D341Med (cell line): ENCODE data around the gene PORCN.
"Not testable (repeated sequence)": the region's sequence is repeated elsewhere in the genome, so short reads cannot be mapped to it uniquely, and the experiment has no call there.

Experiments used
- DNase-seq: peaks from one replicate; pipeline ENCODE4 v3.0.0; 2012; ENCODE audit warnings: low spot score

Gene PORCN

GRCh38 chrX:48512371-48512935, 3.7 kb downstream of the PORCN start:
- no peak for DNase-seq

DNA sequence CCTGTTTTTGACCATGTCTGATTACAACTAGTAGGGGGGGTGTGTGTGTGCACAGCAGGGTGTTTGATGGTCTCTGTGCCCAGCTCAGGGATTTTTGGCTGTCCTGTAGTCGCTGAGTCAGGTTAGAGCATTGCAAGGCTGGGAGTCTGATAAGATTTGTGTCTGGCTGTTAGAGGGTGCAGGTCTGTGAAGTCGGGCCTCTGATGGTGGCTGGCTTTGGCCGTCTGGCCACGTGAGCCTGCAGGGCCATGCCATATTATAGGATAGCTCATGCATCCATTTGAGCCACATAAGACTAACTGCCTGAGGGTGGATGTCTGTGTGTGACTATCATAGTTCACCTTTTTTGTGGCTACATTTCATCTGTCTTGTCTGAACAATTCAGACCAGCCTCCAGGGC, 4.9 kb downstream of the PORCN start:
- no peak for DNase-seq

DNA sequence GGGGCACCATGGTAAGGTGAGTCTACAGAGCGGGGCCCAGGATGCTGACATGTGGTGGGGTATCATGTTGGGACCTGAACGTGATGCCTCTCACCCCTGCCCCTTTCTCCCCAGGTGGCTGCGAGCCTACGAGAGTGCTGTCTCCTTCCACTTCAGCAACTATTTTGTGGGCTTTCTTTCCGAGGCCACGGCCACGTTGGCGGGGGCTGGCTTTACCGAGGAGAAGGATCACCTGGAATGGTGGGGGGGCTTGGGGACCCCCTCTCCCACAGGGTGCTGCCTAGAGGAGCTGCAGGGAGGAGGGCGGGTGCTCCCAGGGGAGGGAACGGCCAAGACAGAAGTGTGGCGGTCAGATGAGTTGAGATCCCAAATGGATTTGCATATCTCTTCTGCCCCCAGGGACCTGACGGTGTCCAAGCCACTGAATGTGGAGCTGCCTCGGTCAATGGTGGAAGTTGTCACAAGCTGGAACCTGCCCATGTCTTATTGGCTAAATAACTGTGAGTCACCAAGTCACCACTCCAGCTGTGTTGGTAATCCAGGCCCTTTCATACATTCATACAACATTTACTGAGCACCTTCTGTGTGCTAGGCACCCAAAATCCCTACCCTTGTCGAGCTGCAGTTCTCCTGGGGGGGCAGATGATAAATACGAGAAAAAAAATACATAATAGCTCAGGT, 5.5 kb downstream of the PORCN start:
- DNase-seq = no peak

DNA sequence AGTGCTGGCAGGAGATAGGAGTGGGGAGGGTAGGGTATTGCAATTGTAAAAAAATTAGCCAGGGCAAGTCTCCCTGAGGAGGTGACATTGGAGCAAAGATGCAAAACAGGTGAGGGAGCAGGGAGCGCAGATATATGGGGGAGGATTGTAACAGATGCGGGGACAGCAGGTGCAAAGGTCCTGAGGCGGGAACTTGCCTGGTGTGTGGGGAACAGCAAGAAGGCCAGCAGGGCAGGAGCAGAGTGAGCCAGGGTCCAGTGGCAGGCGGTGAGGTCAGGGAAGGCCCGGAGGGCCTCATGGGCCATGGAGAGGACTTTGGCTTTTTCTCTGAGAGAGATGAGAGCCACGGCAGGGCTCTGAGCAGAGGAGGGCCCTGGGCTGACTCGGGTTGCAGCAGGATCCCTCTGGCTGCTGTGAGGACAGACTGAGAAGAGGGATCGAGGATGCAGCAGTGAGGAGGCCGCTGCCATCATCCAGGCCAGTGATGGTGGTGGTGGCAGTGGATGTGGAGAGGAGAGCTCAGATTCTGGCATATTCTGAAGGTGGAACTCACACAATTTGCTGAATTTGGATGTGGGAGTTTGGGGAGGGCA, 6.2 kb downstream of the PORCN start:
- DNase-seq = no peak

DNA sequence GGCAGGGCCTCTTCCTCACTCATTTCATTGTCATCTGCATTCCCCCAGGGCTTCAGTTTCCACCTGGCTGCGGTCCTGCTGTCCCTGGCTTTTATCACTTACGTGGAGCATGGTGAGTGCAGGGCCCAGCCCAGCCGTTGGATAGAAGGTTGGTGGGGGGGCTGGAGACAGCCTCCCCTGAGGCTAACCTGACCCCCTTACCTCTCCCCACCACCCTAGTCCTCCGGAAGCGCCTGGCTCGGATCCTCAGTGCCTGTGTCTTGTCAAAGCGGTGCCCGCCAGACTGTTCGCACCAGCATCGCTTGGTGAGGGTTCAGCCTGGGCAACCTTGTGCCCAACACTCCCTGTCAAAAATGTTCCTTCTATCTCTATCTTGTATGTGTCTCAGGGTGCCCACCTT, 7.0 kb downstream of the PORCN start:
- no peak for DNase-seq

GRCh38 chrX:48516285-48516684, 7.5 kb downstream of the PORCN start:
- DNase-seq = no peak

GRCh38 chrX:48516987-48517386, 8.2 kb downstream of the PORCN start:
- no peak for DNase-seq

- not testable (repeated sequence) for DNase-seq
Observed at GRCh38 chrX:48519481-48519880, 10.7 kb downstream of the PORCN start.

- no peak for DNase-seq
Observed at GRCh38 chrX:48520455-48520854, 11.7 kb downstream of the PORCN start.

DNA sequence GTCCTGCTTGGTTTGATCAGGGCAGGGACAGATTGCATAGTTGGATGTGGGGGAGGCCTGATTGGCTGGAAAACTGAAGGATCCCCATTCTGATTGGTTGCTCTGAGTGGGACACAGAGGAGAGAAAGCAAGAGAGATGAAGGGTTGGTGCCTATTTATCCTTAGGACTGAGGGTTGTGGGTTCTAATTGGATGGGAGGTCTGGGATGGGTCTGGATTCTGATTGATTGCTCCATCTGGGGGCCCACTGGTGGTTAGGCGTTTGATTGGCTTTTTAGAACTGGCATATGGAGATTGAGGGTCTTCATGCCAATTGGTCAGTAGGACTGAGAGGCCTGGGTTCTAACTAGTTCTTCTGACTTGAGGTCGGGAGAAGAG, 12.2 kb downstream of the PORCN start:
- no peak for DNase-seq

GRCh38 chrX:48521353-48522243, 12.8 kb downstream of the PORCN start, which contains the start of gene EBP:
TSS of gene EBP (plus strand) at chrX:48521808. CDS start at chrX:48523772, 1,964 bp downstream.
- peak; percentile 91 for DNase-seq

- DNase-seq = no peak
Observed at GRCh38 chrX:48522291-48522690, 13.5 kb downstream of the PORCN start.

- DNase-seq = no peak
Observed at GRCh38 chrX:48523682-48524081, 14.9 kb downstream of the PORCN start.

GRCh38 chrX:48525853-48526252, 17.1 kb downstream of the PORCN start:
- DNase-seq = not testable (repeated sequence)

- no peak for DNase-seq
Observed at GRCh38 chrX:48530736-48531135, 21.9 kb downstream of the PORCN start.

- DNase-seq = no peak
Observed at GRCh38 chrX:48531358-48531959, 22.7 kb downstream of the PORCN start.

DNA sequence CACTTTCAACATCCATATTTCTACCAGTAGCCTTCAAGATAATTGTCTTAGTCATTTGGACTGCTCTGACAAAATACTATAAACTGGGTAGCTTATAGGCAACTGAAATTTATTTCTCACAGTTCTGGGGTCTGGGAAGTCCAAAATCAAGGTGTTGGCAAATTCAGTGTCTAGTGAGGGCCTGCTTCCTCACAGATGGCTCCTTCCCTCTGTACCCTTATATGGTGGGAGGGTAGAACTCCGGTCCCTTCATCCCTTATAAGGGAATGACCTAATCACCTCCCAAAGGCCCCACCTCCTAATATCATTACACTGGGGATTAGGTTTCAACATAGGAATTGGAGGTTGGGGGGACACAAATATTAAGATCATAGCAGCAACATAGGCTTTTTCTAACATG, 23.4 kb downstream of the PORCN start:
- DNase-seq = no peak

GRCh38 chrX:48533165-48533564, 24.4 kb downstream of the PORCN start:
- no peak for DNase-seq

GRCh38 chrX:48538641-48539344, 30.0 kb downstream of the PORCN start:
- DNase-seq = no peak

DNA sequence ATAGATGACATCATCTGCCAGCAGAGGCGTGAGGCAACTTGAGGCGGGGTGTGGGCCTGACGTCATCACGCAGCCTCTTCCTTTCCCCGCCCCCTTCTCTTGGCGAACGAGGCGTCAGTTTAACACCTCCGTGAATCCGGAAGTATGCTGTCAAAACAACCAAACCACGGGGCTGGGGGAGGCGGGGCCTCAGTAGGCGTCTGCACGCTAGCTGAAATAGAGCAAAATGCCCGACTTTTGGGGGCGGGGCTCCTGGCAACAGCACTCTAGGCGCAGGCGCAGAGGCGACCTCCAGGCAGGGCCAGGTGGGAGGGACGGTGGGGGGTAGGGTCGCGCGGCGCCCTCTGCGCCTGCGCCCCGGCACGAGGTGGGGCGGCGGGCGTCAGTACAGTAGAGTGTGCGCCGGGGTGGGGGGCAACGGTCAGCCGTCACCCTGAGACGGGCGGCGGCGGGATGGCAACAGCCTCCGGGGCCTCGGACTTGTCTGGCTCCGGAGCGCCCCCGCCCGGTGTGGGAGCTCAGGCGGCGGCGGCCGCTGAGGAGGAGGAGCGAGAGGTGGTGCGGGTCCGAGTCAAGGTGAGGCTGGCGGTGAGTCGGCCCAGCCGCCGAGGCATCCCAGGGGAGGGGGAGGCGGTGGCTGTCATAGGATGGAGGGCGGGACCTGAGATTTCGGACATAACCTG, 30.7 kb downstream of the PORCN start, which contains the start of gene TBC1D25:
TBC1D25 (plus strand) TSS at position 370 of the 683 bp plus-strand sequence; CDS start at position 454, 84 bp downstream.
- peak; percentile 92 for DNase-seq

GRCh38 chrX:48540028-48540375, 31.2 kb downstream of the PORCN start:
- peak; percentile 59 for DNase-seq
